HG03460 (cell line): Measurements from ENCODE around the gene RBM15.

Source experiments
- ATAC-seq: cut with Tn5 transposase; IDR thresholded peaks from one replicate; pipeline ENCODE4 v1.9.1; 2021; ENCODE audit not compliant: unreplicated experiment

The RBM15 gene

DNA sequence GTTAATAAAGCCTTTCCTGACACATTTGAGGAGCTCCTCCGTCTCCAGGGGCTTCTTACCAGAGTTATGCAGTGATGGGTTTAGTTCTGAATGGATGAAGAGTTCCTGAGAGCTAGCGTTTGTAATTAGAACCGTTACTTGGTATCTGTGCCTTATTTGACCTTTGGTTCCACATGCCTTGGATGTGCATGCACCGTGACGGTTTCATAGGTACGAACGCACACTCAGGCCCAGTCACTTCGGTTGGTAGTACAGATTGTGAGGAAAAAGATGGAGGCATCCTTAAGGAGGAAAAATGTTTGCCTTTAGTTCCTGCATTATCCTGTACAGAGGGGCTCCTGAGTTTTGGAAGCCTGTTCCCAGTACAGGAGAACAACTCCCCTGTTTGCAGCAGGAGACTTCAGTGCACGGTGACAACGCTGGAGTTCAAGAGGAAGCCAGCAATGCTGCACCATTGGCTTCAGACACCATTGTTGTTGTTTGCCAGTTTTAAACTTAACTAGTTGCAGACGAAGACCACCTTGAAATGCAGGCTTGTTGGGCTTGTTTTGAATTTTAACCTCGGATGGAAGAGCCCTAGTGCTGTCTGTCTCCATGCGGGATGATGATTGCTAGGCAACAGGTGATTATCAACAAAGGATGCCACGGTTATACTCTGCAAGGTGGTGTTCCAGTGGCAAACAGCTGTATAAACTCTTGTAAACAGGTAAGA is 8.2 kb downstream of the RBM15 start:
- no peak for ATAC-seq

DNA sequence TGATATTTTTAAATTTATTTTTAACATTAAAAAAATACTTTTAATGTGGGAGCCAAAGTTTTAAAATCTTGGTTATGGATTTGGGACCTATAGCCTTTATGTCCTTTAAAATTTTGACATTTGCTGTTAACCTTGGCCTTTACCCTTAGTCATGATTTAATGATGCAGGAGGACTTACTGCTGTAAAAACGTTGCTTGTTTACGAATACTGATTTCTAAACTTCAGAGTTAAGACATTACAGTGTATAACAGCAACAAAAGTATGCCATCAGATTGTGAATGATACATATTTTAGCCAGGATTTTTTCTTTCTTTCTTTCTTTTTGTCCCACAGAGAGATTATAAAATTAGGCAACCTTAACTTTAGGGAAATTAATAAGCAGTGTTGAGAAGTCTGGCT is 8.9 kb downstream of the RBM15 start:
- no peak for ATAC-seq

DNA sequence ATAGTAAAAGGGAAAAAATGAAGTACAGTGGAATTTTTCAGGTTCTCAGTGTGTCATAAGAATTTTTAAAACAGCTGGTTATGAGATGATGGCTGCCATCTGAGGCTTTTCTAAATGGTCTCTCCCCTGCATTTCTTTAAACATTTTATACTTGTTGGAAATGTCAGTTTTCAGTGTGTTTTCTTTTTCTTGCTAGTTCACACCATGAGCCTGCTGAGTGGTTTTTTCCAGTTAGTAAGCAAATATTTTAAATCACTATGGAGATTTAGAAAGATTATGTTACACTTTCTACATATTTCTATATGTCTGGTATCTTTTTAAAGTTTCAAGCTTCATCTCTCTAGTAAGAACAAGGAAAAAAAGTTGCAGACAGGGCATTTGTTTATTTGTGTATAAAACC is 9.6 kb downstream of the RBM15 start:
- ATAC-seq: no peak

DNA sequence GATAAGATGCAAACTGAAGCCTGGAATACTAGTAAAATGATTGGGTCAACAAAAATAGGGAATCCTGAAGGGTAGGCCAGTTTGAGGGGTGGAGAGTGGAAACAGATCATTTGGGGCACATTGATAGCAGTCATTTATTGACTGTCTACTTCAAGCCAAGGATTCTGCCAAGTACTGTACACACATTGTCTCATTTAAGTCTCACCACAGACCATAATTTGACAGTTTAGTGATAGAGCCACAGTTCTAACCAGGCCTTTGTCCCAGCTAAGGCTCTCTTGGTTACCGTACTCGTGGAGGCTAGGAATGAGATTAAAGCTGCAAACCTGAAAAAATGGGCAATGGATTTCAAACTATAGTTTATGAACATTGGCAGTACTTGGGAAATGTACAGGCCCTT is 11.2 kb downstream of the RBM15 start:
- ATAC-seq: no peak

DNA sequence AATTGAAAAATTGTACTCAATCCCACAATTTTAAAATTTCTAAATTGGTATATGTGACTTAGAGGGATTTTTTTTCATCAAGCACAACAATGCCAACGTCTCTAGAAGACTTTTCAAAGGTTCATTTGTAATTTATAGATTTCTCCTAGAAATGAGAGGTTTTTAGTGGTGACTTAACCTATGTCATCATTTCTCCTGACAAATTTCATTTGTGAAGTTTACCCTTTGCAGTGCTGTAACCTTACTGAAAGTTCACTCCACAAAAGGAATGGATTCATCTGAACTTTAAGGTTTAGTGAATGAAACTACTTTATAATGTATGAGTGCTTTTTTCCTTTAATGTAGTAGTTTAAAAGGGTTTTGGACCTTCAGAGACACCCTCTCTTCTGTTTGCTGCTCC is 16.1 kb downstream of the RBM15 start:
- ATAC-seq: no peak

DNA sequence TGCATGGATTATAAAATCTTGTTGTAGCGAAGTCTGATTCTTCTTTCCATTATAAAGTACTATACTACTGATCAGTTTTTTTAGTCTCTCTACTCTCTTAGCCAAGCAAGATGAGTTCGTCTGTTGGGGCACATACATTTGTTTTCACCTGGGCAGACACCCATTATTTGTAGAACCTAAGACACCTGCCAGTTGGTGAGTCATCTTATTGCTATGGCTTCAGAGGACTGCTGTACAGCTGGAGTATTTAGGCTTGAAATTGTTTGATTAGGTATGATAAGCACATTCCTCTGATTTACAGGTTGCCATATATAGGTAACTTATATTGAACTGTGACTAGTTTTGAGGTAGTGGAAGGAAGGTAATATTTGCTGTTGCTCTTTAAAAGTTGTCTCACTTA is 17.2 kb downstream of the RBM15 start:
- ATAC-seq: no peak

DNA sequence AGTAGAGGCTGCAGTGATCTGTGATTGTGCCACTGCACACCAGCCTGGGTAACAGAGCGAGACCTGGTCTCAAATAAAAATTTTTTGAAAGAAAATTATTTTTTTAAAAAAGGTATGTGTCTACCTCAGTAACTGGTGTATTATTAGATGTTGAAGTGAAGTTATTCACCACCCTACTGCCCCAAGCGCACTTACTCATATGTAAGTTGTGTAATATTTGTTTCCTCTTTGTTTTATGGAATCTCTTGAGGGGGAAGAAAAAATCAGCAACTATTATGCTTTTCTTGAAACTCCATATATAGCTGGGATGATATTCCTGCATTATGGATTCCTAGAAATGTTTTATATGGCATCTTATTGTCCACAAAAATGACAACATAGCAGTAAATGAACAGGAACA is 21.3 kb downstream of the RBM15 start:
- ATAC-seq: no peak

DNA sequence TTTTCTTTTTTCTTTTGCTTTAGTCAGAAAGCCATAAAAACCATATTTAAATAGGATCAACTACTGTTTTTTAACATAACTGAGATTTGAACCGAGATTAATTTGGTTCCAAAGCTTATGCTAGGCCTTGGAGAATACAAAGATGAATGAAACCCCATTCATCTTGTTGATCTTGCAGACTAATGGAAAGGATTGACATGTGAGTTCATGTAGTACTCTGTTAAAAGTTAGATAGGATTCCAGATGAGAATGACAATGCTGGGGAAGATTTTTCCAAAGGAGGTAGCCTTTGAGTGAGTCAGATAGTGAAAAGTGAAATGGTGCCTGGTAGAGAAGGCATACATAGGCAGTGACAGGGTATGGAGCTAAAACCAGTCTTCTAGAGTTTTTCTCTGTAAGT is 22.7 kb downstream of the RBM15 start:
- no peak for ATAC-seq

DNA sequence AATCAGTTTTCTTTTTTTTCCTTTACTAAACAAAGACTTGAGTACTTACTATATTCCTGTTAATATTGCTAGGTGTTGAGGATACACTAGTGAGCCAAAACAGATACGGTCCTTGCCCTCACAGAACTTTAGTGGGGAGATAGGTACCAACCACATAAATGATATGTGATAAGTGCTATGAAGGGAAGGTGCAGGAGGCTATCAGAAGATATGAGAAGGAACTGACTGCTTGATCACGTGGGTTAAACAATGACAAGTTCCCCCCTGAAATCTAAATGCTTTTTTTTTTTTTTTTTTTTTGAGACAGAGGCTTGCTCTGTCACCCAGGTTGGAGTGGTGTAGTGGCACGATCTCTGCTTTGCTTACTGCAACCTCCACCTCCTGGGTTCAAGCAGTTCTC is 25.0 kb downstream of the RBM15 start:
- no peak for ATAC-seq

DNA sequence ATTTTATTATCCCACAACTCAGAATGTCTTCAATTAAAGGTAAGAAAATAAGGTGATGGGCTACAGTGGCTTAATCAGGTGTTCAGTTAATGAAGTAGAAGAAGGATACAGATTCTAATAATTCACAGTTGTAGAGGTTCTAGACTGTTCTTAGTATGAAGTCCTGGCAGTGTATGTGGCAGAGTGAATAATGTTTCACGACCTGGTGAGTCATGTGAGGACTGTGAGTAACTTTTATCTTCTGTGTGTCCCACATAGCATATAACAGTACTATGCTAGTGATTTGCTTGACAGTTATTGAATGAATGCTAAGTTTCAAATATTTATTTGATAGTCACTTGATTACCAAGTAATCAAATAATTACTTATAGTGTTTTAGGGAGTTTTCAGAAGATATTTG is 31.6 kb downstream of the RBM15 start:
- ATAC-seq: no peak

DNA sequence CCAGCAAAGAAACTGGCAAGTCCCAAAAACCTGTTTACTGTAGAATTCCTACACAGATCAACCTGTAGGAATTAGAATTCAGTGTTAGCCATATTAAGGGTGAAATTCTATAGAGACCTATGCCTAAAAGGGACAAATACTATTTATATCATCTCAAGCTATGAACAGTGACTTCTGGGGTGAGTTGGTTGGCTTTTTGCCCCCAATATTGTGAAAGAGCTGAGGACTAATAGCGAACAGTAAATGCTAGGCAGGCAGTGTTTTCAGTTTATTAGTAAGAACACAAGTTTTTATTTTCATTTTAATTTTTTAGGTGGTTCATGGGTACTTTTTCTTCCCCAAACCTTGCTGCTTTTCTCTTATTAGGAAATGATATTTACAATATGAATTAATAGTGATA is 36.3 kb downstream of the RBM15 start:
- no peak for ATAC-seq

DNA sequence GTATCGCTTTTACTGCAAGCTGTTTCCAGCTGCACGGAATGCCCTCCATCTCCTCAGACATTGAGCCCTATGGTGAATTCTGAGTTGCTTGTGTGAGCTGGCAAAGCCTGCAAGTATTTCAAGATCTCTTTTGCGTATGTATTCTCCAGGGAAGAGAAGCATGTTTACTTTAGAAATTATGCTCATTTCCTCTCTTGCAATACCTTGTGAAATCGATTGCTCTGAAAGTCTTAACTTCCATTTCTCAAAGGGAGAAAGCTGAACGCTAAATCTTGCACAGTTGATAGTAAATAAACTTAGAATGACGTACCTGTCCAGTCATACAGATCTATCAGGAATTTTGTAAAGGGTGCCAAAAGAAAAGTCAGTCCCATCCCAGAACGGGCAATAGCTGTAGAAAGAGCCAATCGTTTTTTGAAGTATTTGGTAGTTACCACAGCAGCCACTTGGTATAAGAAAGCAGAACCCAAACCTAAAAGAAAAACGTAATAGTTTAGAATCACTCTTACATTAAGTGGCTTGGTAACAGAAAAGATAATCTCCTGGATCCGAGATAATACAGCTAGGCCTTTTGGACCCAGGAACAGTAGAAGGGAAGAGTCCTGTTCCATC is 41.6 kb downstream of the RBM15 start:
- no peak for ATAC-seq

DNA sequence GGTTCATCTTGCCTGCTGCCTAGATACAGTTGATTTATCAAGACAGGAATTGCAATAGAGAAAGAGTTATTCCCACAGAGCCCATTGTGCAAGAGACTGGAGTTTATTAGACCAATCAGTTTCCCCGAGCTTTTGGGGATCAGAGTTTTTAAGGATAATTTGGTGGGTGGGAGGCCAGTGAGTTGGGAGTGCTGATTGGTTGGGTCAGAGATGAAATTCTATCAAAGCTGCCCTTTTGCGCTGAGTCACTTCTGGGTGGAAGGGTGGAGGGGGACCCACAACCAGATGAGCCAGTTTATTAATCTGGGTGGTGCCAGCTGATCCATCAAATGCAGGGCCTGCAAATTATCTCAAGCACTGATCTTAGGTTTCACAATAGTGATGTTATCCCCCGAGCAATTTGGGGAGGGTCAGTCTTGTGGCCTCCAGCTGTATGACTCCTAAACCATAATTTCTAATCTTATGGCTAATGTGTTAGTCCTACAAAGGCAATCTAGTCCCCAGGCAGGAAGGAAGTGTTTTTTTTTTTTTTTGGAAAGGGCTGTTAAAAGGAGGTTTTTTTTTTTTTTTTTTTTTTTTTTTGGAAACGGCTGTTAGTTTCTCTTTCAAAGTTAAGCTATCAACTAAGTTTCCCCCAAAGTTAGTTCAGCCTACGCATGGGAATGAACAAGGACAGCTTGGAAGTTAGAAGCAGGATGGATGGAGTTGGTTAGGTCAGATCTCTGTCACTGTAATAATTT is 44.2 kb downstream of the RBM15 start:
- no peak for ATAC-seq

DNA sequence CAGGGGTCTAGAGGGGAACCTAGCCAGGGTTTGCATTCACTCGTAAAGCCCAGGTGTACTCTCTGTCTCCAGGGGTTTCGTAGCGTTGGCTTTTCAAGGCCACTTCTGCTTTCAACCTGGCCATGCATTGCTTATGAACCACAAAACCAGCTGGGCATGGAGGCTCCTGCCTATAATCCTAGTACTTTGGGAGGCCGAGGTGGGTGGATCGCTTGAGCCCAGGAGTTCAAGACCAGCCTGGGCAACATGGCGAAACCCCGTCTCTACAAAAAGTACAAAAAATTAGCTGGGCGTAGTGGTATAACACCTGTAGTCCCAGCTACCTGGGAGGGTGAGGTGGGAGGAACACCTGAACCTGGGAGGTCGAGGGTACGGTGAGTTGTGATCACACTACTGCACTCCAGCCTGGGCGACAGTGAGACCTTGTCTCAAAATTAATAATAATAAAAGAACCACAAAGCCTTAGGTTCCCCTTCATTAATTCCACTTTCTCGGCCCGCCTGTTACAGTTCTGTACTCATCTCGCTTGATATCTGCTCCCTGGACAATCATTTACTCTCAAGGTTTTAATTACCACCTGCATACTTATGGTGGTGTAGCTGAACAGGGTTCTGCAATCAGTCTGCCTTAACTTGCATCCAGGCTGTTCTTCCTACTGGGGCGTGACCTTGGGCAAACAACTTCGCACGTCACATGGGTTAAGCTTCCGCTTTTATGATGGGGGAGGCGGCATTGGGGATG is 45.6 kb downstream of the RBM15 start:
- ATAC-seq: peak; percentile 63

DNA sequence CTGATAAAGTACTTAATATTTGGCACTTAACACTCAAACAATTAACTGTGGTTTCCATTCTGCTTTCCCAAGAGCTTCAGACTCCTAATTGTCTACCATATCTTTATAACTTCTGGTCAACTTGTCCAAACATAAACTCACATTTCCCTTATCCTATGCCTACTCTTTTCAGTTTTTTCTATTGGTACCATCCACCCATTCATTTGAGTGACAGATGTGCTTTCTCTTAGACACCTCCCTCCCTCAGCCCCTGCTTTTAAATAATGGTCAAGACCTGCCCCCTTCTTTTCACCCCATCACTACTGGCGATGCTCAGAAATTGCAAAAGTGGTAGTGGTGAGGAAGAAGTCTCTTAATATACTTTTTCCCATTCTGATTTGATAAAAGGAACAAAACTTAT is 46.2 kb downstream of the RBM15 start:
- ATAC-seq: no peak

DNA sequence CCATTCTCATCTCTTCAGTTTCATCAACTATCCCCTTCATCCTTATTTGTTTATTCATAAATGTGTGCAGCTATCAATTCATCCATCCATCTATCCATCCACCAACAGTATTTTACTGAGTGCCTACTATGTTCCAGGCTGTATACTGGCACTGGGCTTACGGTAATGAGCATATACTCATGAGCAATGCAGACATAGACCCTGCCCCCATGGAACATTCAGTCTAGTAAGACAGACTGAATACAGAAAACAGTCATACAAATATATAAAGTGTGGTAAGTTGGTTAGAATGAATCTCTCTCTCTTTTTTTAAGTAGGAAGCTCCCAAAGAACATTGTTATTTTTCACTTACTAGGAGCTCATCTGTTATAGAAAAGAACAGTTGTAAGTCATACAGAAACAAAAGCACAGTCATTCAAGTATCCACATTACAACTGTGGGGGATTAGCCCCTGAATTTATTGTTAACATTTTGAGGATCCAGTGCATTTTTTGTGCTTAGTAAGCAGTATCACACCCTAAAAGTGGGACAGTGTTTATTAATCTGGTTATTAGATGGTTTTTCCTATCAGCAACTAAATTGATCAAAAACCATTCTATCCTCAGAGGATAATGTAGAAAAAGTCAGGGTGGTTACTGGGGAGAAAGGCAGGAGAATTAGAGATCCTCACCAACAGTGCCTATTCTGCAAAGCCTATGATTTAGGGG is 48.0 kb downstream of the RBM15 start:
- ATAC-seq: no peak

DNA sequence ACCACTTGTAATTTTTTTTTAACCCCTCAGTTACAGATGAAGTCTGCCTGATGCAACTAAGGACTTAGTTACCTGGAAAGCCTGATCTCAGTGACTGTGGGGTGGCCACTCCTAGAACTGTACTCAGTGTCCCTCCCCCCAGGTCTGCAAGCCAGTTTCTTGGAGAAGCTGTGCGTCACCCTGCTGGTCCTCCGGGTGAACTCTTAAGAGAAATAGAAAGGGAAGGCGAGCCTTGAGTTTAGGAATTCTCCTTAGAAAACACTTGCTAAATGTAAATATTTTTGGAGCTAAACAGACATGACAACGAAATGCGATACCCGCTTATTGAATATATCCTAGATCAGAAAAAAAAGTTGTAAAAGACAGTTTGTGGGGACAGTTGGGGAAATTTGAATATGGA is 50.9 kb downstream of the RBM15 start:
- no peak for ATAC-seq

DNA sequence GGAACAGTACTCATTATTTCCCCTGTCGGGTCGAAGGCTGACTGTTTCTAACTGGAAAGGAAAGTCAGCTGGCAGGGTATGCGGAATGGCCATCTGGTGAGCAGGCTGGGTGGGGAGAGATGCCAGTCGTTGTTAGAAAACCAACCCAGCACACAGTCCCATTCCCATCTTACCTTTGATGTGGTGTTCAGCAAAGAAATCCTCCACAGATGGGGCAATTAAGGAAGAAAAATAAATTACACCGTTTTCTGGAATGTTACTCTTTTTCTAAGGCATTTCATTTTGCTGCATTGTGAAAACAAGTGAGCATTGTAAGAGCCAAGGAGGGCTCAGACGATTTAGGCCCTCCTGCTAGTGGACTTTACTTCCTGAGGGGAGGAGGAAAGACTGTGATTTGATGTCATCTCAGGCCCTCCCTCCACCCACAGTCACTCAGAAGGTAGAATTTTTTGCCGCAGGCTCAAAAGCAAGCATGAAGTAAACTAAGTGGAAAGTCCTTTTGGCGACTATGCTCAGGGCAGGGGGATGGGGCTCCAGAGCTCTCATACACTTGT is 51.6 kb downstream of the RBM15 start, which contains the start of gene SLC16A4:
SLC16A4 (minus strand) TSS at position 335 of the 554 bp plus-strand sequence. CDS start 1,703 bp downstream, outside the sequence.
- no peak for ATAC-seq

DNA sequence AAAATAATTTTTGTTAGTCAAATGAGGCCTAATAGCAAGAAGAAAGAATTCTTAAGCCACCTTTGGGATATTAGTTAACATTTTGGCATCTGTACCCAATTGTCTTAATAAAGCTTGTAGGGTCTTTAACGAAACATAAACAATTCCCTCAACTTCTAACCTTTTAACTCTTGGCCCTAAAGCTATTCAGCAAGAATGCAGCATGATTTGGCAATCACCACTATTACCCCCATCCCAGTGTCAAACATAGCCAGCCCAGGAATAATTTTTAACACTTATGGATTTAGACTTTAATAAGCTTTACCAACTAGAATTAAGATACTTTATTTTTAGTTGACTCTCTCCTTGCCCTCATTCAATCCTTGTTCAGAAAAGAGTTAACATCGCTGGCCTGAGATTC is 54.1 kb downstream of the RBM15 start:
- no peak for ATAC-seq

DNA sequence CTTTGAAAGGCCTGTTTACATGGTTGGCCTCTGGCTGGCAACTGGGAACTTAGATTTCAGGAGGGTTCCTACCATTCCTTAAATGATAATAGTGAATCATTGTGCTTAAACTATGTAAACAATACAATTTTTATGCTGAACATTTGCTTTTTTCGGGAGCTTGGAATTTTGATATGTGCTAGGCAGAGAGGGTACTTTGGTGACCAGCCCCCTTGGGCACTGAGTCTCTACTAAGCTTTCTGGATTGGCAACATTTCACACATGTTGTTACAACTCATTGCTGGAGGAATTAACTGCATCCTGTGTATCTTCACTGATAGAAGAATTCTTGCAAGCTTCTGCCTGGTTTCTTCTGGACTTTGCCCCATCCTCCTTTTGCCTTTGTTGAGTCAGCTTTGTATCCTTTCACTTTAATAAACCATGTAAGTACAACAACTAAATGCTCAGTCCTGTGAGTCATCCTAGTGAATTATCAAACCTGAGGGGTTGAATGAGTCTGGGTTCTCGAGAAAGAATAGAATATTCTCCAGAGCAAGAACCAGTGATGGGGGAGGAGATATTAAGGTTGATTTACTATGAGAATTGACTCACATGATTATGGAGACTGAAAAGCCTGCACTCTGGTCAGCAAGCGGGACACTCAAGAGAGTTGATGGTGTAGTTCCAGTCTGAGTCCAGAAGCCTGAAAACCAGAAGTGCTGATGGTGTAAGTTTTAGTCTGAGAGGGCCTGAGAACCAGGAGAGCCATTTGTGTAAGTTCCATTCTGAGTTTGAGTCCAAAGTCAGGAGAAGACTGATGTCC is 54.7 kb downstream of the RBM15 start:
- no peak for ATAC-seq
